Transverse colon (tissue), 4 donors: ENCODE results near the gene SLC4A3. TPM values are rescaled to one million over a fixed set of nuclear protein-coding genes. Genes with fewer than 3 reads are reported as not detected.

Experiments used
- DNase-seq: peaks from one replicate; pipeline ENCODE4 v3.0.0-alpha.2; 2019
- H3K27ac ChIP-seq, 4 donors: fragments of 200-600 bp; sonication (generic); 2 replicates each; pipeline ENCODE4 v1.5.1; 2016 to 2018; ENCODE audit warnings: inconsistent platforms in 4 of 4
- H3K27me3 ChIP-seq: fragments of 200-600 bp; sonication (generic); 2 replicates; pipeline ENCODE4 v1.5.1; 2017; ENCODE audit warnings: inconsistent platforms
- H3K36me3 ChIP-seq, 4 donors: fragments of 200-600 bp; sonication (generic); 2 replicates each; pipeline ENCODE4 v1.5.1; 2017 to 2019; ENCODE audit warnings: inconsistent platforms in 4 of 4
- H3K4me1 ChIP-seq, 4 donors: fragments of 200-600 bp; sonication (generic); 2 replicates each; pipeline ENCODE4 v1.5.1; 2017 to 2020; ENCODE audit warnings: inconsistent platforms in 4 of 4
- H3K4me3 ChIP-seq, 4 donors: fragments of 200-600 bp; sonication (generic); 1 replicate in 1 of 4; 2 replicates in 3 of 4; pipeline versions ENCODE4 v1.5.1 to v1.6.1; 2017 to 2019; ENCODE audit warnings: inconsistent platforms in 4 of 4
- H3K9me3 ChIP-seq, 2 donors: fragments of 200-600 bp; sonication (generic); 2 replicates each; pipeline ENCODE4 v1.5.1; 2017 to 2019; ENCODE audit warnings: inconsistent platforms in 2 of 2
- CTCF ChIP-seq, 5 experiments: fragments of 200-600 bp in 3 of 5; fragments of 450-650 bp in 2 of 5; sonication (generic) in 3 of 5; IDR thresholded peaks; 1 replicate in 2 of 5; 2 replicates in 3 of 5; pipeline ENCODE4 v1.5.1; 2016 to 2017; ENCODE audit warnings: antibody characterized with exemption in 5 of 5, inconsistent platforms in 3 of 5, mild to moderate bottlenecking in 2 of 5, moderate library complexity in 1 of 5
- EP300 ChIP-seq: sonication (generic); formaldehyde crosslinking; IDR thresholded peaks from one replicate; pipeline ENCODE4 v1.6.1; 2017; ENCODE audit warnings: antibody characterized with exemption, low read depth
- POLR2A ChIP-seq: fragments of 450-650 bp; IDR thresholded peaks from one replicate; pipeline ENCODE4 v1.6.1; 2016; ENCODE audit warnings: antibody characterized with exemption, mild to moderate bottlenecking, moderate library complexity
- POLR2AphosphoS5 ChIP-seq, 3 donors: sonication (generic); formaldehyde crosslinking; IDR thresholded peaks; one replicate each; pipeline ENCODE4 v1.6.1; 2016; ENCODE audit warnings: antibody characterized with exemption in 3 of 3
- WGBS, 2 donors: methylation state at CpG; one replicate each; pipeline ENCODE4 v1.1.5; 2018; ENCODE audit warnings: low coverage in 1 of 2; 5-methylcytosine and 5-hydroxymethylcytosine counted together
- in situ Hi-C, 4 donors: fragments of 200-750 bp; cut with MboI; loops; one replicate each; pipeline versions ENCODE4 v1.15.0 to v1.15.1; 2017; ENCODE audit warnings: low sequenced_read_pairs in 3 of 4, low pct_ligation_motif_present in 1 of 4, low pct_unique_long_range_greater_than_20kb in 1 of 4
- intact Hi-C: fragments of 100-400 bp; cut with DNase I; formaldehyde crosslinking; loops from one replicate; pipeline ENCODE4 v1.15.1; 2023; ENCODE audit warnings: low total_unique reads
- total RNA-seq, 4 donors: library from RNA; depleted of rRNA; stranded (reverse); fragments of >200 nt; gene quantifications; one replicate each; pipeline ENCODE4 v1.1.0, GENCODE V29; 2016

Gene SLC4A3
- total RNA-seq, 4 donors from 2014 or later: 0.32 to 25.9 (median 0.68) TPM; not detected in 1

- in situ Hi-C loops: no loop called here
- DNase-seq: no peak
- H3K4me1 ChIP-seq: no peaks in the 10 kb centered on the region
- no peak overlapping the region for H3K27ac ChIP-seq
- TF ChIP-seq POLR2AphosphoS5 (IDR thresholded peaks at IDR 0.05) (no peak), EP300 (no peak), POLR2A (no peak), CTCF (IDR thresholded peaks at IDR 0.05) (no peak)
- peaks cover 0 to 42% (median 13%) of the 10 kb centered on the region in 4 donors for H3K36me3 ChIP-seq
- H3K9me3 ChIP-seq: no peaks in the 10 kb centered on the region
- H3K4me3 ChIP-seq: no peak overlapping the region
- 94% methylated on average over 15 of the region's 15 CpGs; no CpG with 5 or more reads in 1 of the 2 donors for WGBS, 2 donors
- H3K27me3 ChIP-seq: no peaks in the 10 kb centered on the region
- intact Hi-C loops: no loop called here
These were observed 19.5 kb upstream of the SLC4A3 start for GRCh38 chr2:219607931-219608330.

DNA sequence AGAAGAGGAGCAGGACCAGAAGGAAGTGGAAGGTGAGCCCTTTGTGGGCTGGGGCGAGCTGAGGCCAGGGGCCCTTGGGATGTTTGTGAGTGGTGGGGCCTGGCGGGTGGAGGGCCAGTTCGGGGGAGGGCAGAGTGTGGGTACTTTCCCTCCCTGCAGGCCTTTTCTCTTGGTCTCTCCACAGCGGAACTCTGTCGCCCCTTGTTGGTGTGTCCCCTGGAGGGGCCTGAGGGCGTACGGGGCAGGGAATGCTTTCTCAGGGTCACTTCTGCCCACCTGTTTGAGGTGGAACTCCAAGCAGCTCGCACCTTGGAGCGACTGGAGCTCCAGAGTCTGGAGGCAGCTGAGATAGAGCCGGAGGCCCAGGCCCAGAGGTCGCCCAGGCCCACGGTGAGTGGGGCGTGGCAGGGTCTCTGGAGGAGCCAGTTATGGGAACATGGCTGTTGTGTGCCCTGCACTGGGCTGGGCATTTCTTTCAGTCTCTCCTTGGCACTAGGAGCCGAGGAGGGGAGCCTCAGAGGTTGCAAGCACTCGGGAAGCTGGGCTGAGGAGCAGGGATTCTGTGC is 18.9 kb upstream of the SLC4A3 start:
- 88% methylated on average over 15 of the region's 15 CpGs; no CpG with 5 or more reads in 1 of the 2 donors for WGBS, 2 donors
- in situ Hi-C loops: no loop called here
- TF ChIP-seq POLR2A (no peak), POLR2AphosphoS5 (IDR thresholded peaks at IDR 0.05) (no peak), EP300 (no peak), CTCF (IDR thresholded peaks at IDR 0.05) (no peak)
- no peaks in the 10 kb centered on the region for H3K4me1 ChIP-seq
- no peak overlapping the region for H3K4me3 ChIP-seq
- no peaks in the 10 kb centered on the region for H3K9me3 ChIP-seq
- peaks cover 0 to 42% (median 11%) of the 10 kb centered on the region in 4 donors for H3K36me3 ChIP-seq
- intact Hi-C loops: no loop called here
- H3K27me3 ChIP-seq: no peaks in the 10 kb centered on the region
- H3K27ac ChIP-seq: no peak overlapping the region
- no peak for DNase-seq

DNA sequence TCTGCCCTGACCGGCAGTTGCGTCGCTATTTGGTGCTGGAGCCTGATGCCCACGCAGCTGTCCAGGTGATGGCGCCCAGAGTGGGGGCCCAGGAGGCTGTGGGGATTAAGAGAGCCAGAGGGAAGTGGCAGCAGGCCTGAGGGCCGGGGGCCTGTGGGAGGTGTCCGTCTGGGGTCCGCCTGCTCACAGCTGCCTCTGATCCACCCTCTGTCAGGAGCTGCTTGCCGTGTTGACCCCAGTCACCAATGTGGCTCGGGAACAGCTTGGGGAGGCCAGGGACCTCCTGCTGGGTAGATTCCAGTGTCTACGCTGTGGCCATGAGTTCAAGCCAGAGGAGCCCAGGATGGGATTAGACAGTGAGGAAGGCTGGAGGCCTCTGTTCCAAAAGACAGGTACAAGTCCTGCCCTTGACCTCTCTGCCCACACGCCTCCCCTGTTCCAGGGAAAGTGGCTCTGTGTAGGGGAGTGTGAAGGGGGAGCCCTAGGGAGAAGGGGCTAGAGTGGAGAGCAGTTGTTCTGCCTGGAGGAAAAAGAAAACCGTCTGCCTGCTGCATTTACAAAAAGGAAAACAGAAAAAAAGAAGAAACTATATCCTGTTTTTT is 18.2 kb upstream of the SLC4A3 start:
- TF ChIP-seq EP300 (no peak), POLR2AphosphoS5 (IDR thresholded peaks at IDR 0.05) (no peak), POLR2A (no peak), CTCF (IDR thresholded peaks at IDR 0.05) (no peak)
- no peaks in the 10 kb centered on the region for H3K4me1 ChIP-seq
- intact Hi-C loops (no loop called here), in situ Hi-C loops (no loop called here)
- H3K4me3 ChIP-seq: no peak overlapping the region
- WGBS, 2 donors: 33 to 92% methylated on average over 1 to 13 of the region's 13 CpGs
- H3K36me3 ChIP-seq: peaks cover 0 to 43% (median 10%) of the 10 kb centered on the region in 4 donors
- H3K27me3 ChIP-seq: no peaks in the 10 kb centered on the region
- no peaks in the 10 kb centered on the region for H3K9me3 ChIP-seq
- H3K27ac ChIP-seq: no peak overlapping the region
- no peak for DNase-seq

DNA sequence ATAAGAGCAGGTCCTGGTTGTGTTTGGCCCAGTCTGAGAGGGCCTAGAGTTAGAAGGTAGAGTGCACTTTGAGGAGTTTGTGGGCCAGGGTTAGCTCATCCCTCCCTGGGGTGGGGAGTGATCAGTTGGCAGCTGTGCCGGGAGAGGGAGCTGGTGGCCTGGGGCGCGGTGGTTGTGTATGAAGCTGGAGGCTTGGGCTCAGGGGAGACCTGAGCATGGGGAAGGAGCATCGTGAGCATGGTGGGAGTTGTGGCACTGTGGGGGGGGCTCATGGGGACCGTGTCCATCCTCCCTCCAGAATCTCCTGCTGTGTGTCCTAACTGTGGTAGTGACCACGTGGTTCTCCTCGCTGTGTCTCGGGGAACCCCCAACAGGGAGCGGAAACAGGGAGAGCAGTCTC is 16.1 kb upstream of the SLC4A3 start:
- TF ChIP-seq CTCF (IDR thresholded peaks at IDR 0.05) (no peak), EP300 (no peak), POLR2A (no peak), POLR2AphosphoS5 (IDR thresholded peaks at IDR 0.05) (no peak)
- in situ Hi-C loops: no loop called here
- Histone ChIP-seq H3K4me3 (no peak overlapping the region), H3K36me3 (peaks cover 0 to 36% (median 5%) of the 10 kb centered on the region in 4 donors), H3K4me1 (no peaks in the 10 kb centered on the region), H3K9me3 (no peaks in the 10 kb centered on the region), H3K27ac (no peak overlapping the region), H3K27me3 (no peaks in the 10 kb centered on the region)
- DNase-seq: no peak
- intact Hi-C loops: no loop called here
- WGBS, 2 donors: 96% methylated on average over 9 of the region's 9 CpGs; no CpG with 5 or more reads in 1 of the 2 donors
